HG03095 (cell line): Measurements from ENCODE around the gene CIAO1.
"Not testable (repeated sequence)": the region's sequence is repeated elsewhere in the genome, so short reads cannot be mapped to it uniquely, and the experiment has no call there.

ENCODE experiments used
- ATAC-seq: cut with Tn5 transposase; IDR thresholded peaks from one replicate; pipeline ENCODE4 v1.9.1; 2021; ENCODE audit warnings: moderate library complexity; ENCODE audit not compliant: unreplicated experiment

Gene CIAO1

DNA sequence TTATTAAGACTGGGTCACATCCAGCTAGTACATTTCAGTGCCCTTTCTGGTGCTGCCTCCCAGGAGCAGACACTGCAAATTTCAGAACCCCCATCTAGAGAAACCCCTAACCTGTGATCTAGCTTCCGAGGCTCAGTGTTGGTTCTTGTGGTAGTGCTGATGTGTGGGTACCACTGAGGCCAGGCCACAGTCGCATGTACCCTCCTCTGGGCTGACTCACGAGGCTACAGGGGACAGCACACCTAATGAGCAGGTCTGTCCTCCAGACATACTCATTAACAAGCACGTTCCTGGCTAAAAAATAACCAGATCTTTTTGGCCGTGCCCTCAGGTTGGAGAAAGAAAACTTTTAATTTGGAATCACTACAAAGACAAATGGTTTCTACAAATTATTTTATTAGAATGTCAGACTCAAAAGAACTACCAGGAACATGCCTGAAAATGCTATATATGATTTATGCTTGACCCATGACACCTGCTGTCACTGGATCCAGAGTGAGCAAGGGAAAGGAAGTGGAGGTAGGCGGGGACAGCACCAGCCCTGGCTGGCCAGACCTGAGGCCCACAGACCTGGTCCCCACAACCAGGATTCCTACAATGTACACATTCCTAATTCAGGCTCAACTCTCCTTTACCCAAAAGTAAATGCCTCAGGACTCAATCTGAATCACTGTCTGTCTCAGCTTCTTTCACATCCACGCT lies 8.5 kb downstream of the CIAO1 start:
- ATAC-seq, result no peak

DNA sequence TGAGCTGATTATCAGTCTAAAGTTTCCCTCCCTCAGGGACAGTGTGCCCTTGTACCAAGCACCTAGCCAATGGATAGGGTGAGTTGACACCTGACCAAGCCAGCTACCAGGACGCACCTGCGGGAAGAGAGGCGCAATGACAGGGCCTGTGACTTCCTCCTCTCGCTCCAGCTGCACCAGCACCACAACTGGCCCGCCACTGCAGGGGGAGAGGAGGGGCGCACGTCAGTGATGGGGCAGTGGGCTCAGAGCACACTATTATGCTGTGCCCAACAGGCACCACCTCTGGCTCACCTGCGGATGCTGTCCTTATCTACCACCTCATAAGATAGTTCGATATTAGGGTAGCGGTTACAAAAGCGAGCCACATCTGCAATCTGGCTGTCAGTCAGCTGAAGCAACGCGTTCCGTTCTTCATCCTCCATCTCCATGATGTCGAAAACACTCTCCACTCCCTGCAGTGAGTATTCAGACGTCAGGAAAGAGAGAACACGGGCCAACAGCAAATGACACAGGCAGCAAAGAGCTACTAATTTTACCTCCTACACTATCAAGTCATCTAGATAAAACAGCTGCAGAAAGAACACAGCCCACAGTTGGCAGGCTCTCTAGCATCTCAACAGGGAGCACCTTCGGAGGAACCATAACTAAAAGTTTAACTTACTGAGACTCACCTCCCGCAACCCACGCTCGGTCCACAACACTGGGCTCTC lies 10.9 kb downstream of the CIAO1 start:
- ATAC-seq, result no peak

DNA sequence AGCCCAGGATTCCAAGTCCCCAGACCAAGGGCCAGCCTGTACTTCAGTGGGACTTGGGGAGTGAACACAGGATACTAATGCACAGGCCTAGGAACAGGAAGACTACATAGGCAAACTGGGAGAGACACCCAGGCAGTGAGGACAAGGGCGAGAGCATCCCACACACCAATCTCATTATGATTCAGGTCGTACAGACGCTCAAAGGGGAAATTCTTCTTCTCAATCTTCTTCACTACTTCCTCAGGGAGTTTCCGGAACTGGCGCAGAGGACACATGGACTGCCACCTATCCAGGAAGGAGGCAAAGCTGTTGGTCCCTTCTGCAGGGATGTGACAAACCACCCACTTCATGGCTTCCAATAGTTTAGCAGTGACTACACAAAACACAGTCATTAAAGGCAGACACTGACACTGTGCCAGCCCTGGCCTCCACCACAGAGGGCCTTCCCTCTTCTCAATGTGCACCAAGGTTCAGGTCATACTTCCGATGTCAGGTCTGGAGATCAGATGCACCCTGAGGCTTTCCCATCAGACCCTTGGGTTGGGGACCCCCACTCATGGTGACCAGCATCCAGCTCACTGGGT lies 21.3 kb downstream of the CIAO1 start:
- ATAC-seq, result no peak

DNA sequence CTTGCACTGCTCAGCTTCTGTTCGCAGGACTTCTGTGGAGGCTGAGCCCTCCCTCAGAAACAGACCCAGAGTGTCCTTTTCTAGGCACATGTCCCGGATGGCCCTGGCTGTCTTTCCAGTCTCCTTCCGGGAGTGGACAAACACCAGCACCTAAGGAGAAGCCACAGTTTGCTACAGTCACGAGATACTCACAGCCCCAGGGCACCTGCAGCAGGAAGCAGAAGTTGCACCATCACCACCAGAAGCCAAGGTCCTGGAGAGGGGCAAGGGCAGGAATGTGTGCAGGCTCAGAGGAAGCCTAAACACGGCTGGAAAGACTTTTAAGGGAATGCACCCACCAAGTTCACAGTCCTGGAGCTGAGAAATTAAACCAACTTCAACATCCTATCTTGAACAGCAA lies 25.7 kb downstream of the CIAO1 start:
- ATAC-seq, result no peak

DNA sequence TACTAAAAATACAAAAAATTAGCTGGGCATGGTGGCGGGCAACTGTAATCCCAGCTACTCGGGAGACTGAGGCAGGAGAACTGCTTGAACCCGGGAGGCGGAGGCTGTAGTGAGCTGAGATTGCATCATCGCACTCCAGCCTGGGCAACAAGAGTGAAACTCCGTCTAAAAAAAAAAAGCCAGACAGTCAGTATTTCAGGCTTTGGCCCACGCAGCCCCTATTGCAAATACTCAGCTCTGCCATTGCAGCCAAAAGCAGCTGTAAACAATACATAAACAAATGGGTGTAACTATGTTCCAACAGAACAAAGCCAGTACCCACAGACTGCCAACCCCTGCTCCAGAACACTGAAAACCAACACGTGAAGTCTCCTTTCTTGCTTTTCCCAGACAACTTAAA lies 28.2 kb downstream of the CIAO1 start:
- ATAC-seq, result not testable (repeated sequence)

DNA sequence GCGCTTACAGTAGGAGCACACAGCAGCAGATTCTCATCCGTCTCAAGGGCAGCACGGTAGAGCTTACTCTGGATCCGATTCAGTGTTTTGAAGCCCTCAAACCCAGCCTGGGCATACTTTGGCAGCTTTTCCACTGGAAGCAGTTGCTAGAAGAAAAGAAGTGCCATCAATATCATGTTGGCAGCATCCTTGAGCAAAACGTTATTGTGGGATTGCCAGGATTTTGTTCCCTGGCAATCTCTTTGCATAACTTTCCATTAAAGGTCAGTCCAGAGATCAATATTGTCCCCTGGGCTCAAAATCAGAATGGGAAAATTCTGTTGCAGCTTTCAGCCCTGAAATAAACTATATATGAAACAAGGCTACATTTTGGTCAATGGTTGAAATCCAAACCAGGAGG lies 30.9 kb downstream of the CIAO1 start:
- ATAC-seq, result no peak

DNA sequence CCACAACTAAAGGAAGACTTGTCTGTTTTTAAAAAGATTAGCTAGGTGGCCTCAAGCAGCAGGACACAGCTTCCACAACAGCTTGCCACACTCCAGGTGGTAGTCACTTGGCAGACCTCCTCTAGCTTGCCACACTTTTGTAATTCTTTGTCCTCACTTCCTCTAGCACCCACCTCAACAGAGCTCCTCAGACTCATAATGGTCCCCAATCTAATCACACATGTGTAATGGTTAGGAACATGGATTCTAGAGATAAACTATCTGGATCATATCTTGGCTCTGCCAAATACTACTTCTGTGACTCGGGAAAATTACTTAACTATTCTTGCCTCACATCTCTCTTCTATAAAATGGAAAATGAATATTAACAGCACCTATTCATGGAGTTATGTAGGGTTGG lies 35.8 kb downstream of the CIAO1 start:
- ATAC-seq, result no peak

DNA sequence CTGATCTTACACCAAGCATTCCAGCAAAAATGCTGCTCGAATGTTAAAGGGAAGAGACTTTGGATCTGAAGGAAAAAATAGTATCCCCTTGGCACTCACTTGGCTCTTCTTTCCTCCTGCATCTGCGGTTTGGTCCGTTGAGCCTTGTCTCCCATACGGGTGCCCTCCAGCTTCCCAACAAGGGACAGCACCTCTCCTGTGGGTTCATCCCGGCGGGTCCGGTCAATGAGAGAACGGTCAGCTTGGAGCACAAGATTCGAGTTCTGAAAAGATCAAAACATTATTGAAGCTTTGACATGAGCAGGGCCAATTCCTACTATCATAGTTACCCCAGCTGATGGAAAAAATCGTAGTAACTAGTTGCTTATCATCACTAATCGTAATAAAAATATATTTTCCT lies 38.6 kb downstream of the CIAO1 start:
- no peak for ATAC-seq

DNA sequence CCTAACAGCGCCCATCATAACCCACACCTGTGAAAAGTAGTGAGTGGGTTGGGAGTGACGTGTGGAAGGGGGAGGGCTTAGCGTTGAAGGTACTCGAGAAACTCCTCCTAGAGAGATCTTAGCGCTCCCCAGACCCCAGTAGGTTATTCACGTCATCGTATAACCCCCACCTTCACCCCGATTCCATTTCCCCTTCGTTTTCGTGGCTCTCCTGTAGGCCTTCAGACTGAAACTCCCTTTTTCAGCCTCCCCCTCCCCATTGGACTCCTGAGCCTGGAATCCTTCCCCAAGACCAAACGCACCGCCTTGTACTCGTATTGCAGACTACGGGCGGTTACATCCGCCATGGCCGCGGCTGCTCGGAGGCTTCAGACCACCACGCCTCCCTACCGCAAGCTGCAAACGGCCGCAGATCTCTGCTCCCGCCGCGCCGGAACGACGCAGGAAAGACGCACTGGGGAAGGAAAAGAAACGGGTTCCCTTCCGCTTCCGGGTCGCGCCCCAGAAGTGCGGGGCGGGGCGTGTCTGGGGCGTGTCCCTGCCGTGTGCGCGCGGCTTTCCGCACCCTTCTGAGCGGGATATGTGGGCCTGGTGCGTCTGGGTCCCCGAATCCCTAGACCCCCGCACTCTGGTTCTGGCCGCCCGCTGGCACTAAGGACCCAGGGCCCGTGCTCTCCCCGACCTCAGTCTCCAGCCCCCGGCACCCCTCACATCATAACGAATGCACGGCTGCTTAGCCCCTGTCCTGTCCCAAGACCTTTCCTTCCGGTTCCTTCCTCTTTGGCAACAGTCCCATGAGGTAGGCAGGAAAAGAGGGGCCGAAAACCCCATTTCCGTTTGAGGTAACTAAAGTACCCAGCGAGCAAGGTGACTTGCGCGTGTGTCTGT lies 39.3 kb downstream of the CIAO1 start, which contains the start of gene SNRNP200:
Gene SNRNP200 (minus strand): TSS at position 456 of the 888 bp plus-strand sequence. CDS start 109 bp downstream, at position 347.
- peak; percentile 94 for ATAC-seq

DNA sequence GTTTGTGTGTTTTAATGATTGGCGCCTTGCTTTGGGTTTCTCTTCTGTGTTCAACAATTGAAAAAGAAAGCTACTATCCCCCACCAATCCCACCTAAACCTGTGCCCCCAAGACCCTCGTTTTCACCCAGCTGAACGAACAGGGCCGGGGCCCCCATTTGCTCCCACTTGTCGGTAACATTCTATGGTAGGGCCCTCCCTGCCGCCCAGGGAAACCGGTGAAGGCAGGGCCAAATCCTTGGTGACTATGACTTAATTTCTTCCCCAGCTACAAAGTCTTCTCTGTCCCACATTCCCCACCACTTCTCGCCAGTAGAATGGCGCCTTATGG lies 39.9 kb downstream of the CIAO1 start:
- ATAC-seq, result no peak

DNA sequence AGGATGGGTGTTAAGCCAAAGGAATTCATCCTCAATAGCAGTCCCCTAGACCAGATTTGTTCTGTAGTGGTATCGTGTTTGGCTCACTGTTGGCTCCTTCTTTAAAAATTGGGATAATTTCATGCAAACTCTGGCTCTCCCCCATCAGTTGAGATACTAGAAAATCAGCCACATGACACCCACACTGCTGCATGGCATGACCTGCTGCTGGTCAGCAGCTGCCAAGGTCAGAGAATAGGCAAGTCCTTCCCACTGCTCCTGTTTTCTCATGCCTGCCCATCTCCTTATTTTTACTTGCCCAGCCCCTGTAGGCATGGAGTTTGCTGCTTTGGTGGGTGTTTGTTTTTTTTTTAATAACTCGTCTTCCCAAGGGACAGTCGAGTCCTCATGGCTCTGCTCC lies 40.3 kb downstream of the CIAO1 start:
- no peak for ATAC-seq

DNA sequence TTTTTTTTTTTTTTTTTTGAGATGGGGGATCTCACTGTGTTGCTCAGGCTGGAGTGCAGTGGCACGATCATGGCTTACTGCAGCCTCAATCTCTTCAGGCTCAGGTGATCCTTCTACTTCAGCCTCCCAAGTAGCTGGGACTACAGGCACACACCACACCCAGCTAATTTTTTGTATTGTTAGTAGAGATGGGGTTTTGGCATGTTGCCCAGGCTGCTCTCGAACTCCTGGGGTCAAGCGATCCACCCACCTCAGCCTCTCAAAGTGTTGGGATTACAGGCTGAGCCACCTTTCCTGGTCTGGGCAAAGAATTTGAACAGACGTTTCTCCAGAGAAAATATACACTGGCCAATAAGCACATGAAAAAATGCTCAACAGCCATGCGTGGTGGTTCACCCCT lies 42.2 kb downstream of the CIAO1 start:
- ATAC-seq, result no peak

DNA sequence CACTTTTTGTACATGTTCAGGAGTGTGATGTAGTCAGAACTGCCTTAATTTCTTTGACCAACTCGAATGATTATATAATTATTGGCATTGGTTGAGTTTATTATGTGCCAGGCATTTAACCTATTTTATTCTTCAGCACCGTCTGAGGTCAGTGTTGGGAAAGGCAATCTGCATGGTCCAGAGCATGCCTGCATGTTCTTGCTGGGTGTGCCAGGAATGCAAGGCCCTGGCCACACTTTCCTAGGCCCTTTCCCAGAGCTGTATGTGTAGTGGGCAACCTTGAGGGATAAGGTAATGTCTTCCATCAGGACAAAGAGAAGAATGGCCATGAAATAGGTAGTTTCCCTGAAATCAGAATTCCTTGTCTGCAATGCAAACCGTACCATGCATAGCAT lies 49.0 kb downstream of the CIAO1 start:
- no peak for ATAC-seq

DNA sequence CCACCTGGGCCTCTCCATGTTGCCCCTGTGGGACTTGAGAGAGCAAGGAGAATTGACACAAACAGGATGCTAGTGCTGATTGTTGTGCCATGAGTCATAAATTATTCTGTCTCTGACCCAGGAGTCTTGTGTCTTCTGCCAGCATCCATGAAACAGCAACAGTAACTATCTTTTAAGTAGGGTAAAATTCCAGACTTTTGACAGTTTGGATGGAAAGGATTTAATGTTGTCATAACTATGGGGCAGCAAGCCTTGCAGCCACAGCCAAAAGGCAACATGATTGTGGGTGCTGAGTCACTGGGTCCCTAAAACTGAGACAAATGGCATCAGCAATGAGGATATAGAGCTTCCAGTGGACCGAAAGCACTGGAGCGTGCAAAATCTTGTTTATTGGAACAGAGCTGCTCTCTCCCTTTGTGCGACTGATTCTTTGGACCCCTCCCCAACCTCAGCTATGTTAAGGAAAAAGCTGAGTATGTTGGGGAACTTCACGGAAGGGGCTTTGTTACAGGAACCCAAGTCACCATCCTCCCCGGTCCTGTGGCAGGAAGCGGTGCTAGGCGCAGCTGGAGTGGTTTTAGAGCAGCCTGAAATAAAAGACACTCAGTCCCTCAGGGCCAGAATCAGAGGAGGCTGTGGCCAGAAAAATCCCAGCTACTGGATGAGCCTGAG lies 49.5 kb downstream of the CIAO1 start:
- no peak for ATAC-seq

DNA sequence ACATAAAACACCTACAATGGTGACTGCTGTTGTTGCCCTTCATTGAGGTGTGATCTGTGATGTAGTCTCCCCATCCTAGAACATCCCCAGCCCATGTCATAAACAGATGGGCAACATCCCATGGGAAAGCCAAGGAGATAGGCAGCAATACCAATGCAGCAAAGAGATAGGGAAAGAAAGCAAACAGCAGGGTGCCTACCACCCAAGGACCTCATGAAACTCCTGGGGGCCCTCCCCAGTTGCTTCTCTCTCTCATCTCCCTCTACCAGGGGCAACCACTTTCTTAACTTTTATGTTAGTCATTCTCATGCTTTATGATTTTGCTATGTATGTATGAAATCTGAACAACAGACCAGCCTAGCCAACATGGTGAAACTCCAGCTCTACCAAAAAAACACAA lies 51.0 kb downstream of the CIAO1 start:
- ATAC-seq, result no peak

DNA sequence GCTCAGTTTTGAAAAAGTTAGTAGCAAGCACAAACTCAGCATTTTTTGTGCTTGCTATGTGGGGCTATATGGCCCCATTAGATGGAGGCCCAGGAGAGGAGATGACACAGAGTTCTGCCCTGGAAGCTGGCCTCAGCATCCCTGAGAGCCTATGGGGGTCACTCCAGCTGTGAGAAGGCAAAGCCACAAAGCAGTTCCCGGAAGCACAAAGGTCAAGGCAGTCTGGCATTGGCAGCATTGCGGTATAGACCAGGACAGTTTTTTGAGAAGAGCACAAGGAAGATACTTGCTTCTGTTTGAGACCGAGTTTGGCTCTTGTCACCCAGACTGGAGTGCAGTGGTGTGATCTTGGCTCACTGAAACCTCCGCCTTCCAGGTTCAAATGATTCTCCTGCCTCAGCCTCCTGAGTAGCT lies 51.6 kb downstream of the CIAO1 start:
- ATAC-seq, result no peak

DNA sequence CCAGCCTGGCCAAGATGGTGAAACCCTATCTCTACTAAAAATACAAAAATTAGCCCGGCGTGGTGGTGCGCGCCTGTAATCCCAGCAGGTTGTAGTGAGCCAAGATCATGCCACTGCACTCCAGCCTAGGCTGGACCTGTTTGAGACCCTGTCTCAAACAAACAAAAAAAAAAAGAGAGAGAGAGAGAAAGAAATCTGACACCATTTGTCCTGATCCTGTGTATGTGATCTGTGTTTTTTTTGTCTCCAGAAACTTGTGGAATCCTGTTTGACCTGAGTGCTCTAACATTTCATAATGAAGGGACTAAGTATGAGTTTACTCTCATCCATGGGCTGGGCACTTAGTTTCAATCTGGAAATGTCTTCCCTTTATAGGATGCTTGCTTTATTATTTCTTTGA lies 52.7 kb downstream of the CIAO1 start:
- no peak for ATAC-seq

DNA sequence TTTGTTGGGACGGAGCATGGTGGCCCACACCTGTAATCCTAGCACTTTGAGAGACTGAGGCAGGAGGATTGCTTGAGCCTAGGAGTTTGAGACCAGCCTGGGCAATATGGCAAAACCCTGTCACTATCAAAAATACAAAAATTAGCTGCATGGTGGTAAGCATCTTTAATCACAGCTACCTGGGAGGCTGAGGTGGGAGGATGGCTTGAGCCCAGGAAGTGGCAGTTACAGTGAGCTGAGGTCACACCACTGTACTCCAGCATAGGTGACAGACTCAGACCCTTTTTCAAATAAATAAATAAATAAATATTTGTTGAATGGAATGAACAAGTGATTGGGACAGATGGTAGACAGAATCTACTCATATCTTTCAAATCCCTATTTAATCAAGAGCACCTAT lies 53.4 kb downstream of the CIAO1 start:
- no peak for ATAC-seq

DNA sequence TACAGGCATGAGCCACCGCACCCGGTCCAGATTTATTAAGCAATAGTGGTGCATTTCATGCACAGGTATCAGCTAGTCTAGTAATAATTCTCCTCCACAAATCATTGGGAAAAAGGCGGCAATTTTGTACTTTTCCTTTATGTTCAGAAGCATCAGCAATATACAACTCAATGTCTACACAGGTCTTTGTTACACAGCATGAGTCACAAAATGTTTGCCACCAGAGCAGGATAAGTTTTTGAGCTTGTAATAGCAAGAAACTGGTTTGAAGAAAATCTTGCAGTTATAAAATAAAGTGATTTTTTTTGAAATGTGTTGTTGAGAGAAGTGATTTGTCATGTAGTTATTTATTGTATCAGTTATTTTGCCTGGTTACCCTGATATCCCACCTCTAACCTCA lies 54.3 kb downstream of the CIAO1 start:
- no peak for ATAC-seq

DNA sequence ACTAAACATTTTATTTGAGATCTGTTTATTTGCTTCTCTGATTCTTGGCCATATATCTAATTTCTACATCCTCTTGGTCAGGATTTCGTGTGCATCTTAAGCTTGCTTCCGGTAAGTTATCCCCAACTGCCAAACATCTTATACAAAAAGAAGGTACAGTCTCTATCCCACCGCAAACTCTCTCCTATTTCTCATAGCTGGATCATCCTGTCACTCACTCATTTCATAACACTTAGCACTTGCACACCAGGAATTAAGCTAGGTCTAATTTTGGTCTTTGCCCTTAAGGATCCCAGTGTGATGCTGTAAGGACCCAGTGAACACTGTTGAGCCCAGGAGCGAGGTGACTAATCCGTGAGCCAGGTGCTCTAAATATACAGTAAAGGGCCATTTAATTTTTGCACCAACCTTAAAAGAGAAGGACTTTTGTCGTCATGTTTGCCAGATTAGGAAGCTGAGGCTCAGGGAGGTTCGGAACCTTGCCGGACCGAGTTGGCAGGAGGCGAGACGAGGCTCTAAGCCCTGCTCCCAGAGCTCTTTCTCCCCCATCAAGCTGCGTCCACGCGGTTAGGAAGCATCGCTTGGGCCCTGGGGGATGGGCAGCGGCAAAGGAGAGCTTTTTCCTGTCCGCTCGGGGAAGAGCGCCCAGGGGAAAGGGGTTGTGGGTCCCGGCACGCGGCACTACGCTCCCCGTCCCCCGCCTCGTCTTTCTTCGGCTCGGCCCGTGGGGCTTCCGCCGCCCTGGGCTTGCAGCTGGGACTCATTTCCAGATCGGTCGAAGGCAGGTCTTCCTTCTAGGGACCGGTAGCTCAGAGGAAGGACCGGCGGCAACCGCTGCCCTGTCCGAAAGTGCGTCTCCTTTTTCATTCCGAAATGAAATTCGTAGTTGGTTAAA lies 55.0 kb downstream of the CIAO1 start:
- ATAC-seq, result peak; percentile 23
